GM10847 (cell line): ENCODE measurements around the gene RUSF1.

Source experiments
- POLR2A ChIP-seq: IDR thresholded peaks from 2 replicates; pipeline ENCODE4 v1.6.1; 2011; ENCODE audit not compliant: insufficient read length; ENCODE audit errors: extremely low read depth

Gene RUSF1

GRCh38 chr16:31467151-31467773 is 40.9 kb downstream of the RUSF1 start:
- no peak for TF ChIP-seq POLR2A

DNA sequence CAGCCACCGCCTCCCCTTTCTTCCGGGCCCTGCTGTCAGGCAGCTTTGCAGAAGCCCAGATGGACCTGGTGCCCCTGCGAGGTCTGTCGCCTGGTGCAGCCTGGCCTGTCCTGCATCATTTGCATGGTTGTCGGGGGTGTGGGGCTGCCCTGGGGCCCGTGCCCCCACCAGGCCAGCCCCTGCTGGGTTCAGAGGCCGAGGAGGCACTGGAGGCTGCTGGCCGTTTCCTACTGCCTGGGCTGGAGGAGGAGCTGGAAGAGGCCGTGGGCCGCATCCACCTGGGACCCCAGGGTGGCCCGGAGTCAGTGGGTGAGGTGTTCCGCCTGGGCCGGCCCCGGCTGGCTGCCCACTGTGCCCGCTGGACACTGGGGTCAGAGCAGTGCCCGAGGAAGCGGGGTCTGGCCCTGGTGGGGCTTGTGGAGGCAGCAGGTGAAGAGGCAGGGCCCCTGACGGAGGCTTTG is 41.8 kb downstream of the RUSF1 start:
- TF ChIP-seq POLR2A = no peak

GRCh38 chr16:31465788-31466370 is 42.3 kb downstream of the RUSF1 start:
- TF ChIP-seq POLR2A = no peak

GRCh38 chr16:31464781-31465260 is 43.4 kb downstream of the RUSF1 start:
- TF ChIP-seq POLR2A = no peak

GRCh38 chr16:31464348-31464769 is 43.8 kb downstream of the RUSF1 start:
- no peak for TF ChIP-seq POLR2A

- TF ChIP-seq POLR2A = no peak
These were observed 46.0 kb downstream of the RUSF1 start for GRCh38 chr16:31461921-31462804.

GRCh38 chr16:31461201-31461920 is 46.8 kb downstream of the RUSF1 start:
- TF ChIP-seq POLR2A = no peak

DNA sequence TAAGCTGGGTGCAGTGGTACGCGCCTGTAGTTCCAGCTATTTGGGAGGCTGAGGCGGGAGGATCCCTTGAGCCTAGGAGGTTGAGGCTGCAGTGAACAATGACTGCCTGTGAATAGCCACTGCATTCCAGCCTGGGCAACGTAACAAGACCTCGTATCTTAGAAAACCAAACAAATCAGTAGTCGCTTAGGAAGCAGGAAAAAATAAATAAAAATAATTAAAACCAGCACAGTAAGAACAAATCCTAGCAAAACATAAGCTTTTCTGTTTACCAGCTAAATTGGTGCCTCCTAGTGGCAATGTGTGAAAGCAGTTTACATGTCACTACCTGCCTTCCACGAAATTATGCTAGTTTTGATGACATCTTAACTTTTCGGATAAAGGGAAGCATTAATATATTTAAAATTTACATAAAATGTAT is 47.6 kb downstream of the RUSF1 start:
- no peak for TF ChIP-seq POLR2A

GRCh38 chr16:31459687-31460581 is 48.3 kb downstream of the RUSF1 start:
- peak; percentile 22 for TF ChIP-seq POLR2A

GRCh38 chr16:31458844-31459686 is 49.1 kb downstream of the RUSF1 start, which contains the start of gene ARMC5:
Gene ARMC5, plus strand, starts transcription at chr16:31459501. Its CDS starts 24 bp downstream, at chr16:31459525.
- TF ChIP-seq POLR2A = peak; percentile 75

- TF ChIP-seq POLR2A = no peak
These were observed 49.9 kb downstream of the RUSF1 start for GRCh38 chr16:31458073-31458843.

- no peak for TF ChIP-seq POLR2A
These were observed 51.2 kb downstream of the RUSF1 start for GRCh38 chr16:31456988-31457360.

DNA sequence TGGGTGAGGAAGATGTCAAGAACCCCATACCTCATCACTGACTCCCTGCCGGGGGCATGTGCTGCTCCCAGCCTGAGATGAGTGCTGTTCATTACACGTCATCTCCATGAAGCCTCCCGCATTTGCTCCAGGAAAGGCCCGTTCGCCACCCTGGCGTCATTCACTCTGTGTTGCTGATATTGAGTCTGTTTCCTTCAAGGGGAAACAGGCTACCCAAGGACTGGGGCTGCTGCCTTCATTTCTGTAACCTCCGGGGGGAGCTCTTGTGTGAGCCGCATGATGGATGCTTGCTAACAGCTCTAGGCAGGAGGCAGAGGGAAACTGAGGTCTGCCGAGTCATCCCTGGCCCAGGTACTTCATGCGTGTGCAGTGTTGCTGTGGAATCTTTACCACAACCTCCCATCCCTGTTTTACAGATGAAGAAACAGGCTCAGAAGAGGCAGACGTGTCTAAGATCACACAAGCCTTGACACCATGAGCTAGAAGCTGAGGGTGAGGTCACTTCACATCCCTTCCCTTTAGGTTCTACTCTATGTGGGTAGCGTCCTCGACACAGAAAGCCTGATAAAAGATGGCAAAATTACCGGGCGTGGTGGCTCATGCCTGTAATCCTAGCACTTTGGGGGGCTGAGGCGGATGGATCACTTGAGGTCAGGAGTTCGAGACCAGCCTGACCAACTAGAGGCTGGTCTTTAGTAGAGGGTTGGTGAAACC is 52.4 kb downstream of the RUSF1 start:
- TF ChIP-seq POLR2A = no peak
